Measurements from ENCODE around the gene TTLL11. TPM values are rescaled to one million over a fixed set of nuclear protein-coding genes. Genes with fewer than 3 reads are reported as not detected.

Gene TTLL11
- polyA plus RNA-seq, 1 of the 3 experiments (the other 2 are of a cell fraction): 6.8 TPM

DNA sequence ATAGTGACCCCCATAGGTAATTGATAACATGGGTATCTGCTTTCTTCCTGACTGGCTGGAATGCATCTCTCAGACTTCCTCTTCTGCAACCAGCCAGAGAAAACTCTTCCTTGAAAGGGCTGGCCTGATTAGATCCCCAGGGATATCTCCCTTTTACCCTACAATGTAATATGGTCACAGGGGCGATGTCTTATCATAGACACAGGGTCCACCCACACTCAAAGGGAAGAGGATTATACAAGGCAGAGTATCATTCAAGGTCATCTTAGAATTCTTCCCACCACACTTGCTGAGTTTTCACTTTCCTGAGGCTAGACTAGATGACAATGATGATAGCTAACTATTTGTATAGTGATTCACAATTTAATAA, 33.2 kb downstream of the TTLL11 start:
- TF ChIP-seq ZBTB33 (IDR thresholded peaks at IDR 0.05; ENCODE audit: borderline replicate concordance, low read depth): no peak
- TF ChIP-seq USF2 (IDR thresholded peaks at IDR 0.05; ENCODE audit: borderline replicate concordance, low read depth, low read length): no peak
- TF ChIP-seq MEF2A (IDR thresholded peaks at IDR 0.05; ENCODE audit: borderline replicate concordance, low read depth): no peak
- TF ChIP-seq FOXM1 (IDR thresholded peaks at IDR 0.05; ENCODE audit: low read depth): no peak
- no peak for TF ChIP-seq MXI1 (IDR thresholded peaks at IDR 0.05; ENCODE audit: low read depth, low read length)
- TF ChIP-seq RFX5 (IDR thresholded peaks at IDR 0.05; ENCODE audit: low read length): no peak
- no peak for TF ChIP-seq EP300 (IDR thresholded peaks at IDR 0.05; ENCODE audit: borderline replicate concordance in 1 of 2, low read depth in 1 of 2, low read length in 1 of 2)
- no peak for TF ChIP-seq POLR2AphosphoS5 (IDR thresholded peaks at IDR 0.05; ENCODE audit: low read depth, low read length)
- no peak for TF ChIP-seq RAD21 (IDR thresholded peaks at IDR 0.05; ENCODE audit: low read length)
- TF ChIP-seq, protein P1, sequence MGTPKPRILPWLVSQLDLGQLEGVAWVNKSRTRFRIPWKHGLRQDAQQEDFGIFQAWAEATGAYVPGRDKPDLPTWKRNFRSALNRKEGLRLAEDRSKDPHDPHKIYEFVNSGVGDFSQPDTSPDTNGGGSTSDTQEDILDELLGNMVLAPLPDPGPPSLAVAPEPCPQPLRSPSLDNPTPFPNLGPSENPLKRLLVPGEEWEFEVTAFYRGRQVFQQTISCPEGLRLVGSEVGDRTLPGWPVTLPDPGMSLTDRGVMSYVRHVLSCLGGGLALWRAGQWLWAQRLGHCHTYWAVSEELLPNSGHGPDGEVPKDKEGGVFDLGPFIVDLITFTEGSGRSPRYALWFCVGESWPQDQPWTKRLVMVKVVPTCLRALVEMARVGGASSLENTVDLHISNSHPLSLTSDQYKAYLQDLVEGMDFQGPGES (IDR thresholded peaks at IDR 0.05; ENCODE audit: low read depth, low read length): no peak
- TF ChIP-seq RXRA (IDR thresholded peaks at IDR 0.05; ENCODE audit: borderline replicate concordance, low read depth): no peak
- no peak for TF ChIP-seq REST (IDR thresholded peaks at IDR 0.05; ENCODE audit: low read depth, low read length)
- TF ChIP-seq JUND (IDR thresholded peaks at IDR 0.05): no peak
- TF ChIP-seq FOXJ3 (CRISPR knock-in tag; IDR thresholded peaks at IDR 0.05): no peak
- TF ChIP-seq, protein P2, sequence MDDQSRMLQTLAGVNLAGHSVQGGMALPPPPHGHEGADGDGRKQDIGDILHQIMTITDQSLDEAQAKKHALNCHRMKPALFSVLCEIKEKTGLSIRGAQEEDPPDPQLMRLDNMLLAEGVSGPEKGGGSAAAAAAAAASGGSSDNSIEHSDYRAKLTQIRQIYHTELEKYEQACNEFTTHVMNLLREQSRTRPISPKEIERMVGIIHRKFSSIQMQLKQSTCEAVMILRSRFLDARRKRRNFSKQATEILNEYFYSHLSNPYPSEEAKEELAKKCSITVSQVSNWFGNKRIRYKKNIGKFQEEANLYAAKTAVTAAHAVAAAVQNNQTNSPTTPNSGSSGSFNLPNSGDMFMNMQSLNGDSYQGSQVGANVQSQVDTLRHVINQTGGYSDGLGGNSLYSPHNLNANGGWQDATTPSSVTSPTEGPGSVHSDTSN (IDR thresholded peaks at IDR 0.05): no peak
- TF ChIP-seq, protein P3, sequence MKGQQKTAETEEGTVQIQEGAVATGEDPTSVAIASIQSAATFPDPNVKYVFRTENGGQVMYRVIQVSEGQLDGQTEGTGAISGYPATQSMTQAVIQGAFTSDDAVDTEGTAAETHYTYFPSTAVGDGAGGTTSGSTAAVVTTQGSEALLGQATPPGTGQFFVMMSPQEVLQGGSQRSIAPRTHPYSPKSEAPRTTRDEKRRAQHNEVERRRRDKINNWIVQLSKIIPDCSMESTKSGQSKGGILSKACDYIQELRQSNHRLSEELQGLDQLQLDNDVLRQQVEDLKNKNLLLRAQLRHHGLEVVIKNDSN (IDR thresholded peaks at IDR 0.05; ENCODE audit: borderline replicate concordance, low read depth): no peak
- no peak for TF ChIP-seq ELF1 (IDR thresholded peaks at IDR 0.05)
- no peak for TF ChIP-seq GATA2 (CRISPR knock-in tag; IDR thresholded peaks at IDR 0.05)
- no peaks in the 10 kb centered on the region for H3K27me3 ChIP-seq (ENCODE audit: insufficient read depth)
- no peak overlapping the region for H3K9ac ChIP-seq
- H2AFZ ChIP-seq (ENCODE audit: low read depth): no peak overlapping the region
- peaks cover 9% of the 10 kb centered on the region; the same call in 1 of the 2 replicates for H4K20me1 ChIP-seq (ENCODE audit: insufficient read depth)
- DNase-seq: no peak
- no peaks in the 10 kb centered on the region for H3K9me2 ChIP-seq
- H3K4me3 ChIP-seq (ENCODE audit: low read depth in 2 of 2, low read length in 1 of 2): no peak overlapping the region
- H3F3A ChIP-seq (replicated peaks; ENCODE audit: insufficient read depth): no peaks in the 10 kb centered on the region
- H3K9me3 ChIP-seq: no peaks in the 10 kb centered on the region
- ChIA-PET POLR2A (no interaction called here), CTCF (interaction anchor here (1.4 to 3.8 kb wide), 4 partner anchors 36 to 291 kb away, joined by 3 to 14 read pairs (median 6); no protein-coding TSS in a partner anchor)
- no peak overlapping the region for H3K4me2 ChIP-seq
- peaks cover 4% of the 10 kb centered on the region; the same call in 1 of the 2 replicates for H3K79me2 ChIP-seq (ENCODE audit: insufficient read depth)
- peaks cover 0 to 6% of the 10 kb centered on the region in 2 experiments; a peak in 2 of 4 replicates for H3K4me1 ChIP-seq (ENCODE audit: control insufficient read depth in 1 of 2, insufficient read depth in 2 of 2, low read depth in 1 of 2, low read length in 1 of 2)
- H3K27ac ChIP-seq (ENCODE audit: low read depth in 2 of 2, low read length in 1 of 2): no peak overlapping the region
- no peaks in the 10 kb centered on the region for H3K36me3 ChIP-seq (replicated peaks in 1 of 2; ENCODE audit: control insufficient read depth in 1 of 2, insufficient read depth in 2 of 2, low read length in 1 of 2)
- WGBS (ENCODE audit: low lambda C conversion rate): 80% methylated on average over 1 of the region's 1 CpG

Data from SK-N-SH (cell line).